AG10803 (cell line): ENCODE data around the gene SSTR5.

Experiments used
- DNase-seq: peaks from one replicate; pipeline ENCODE4 v3.0.0; 2010; ENCODE audit warnings: low read depth
- H3K4me3 ChIP-seq: 2 replicates; pipeline ENCODE4 v1.5.1; 2011; ENCODE audit warnings: mild to moderate bottlenecking, low read length, control low read depth
- TF ChIP-seq, protein P1 (sequence below): conservative IDR thresholded peaks from 2 replicates; pipeline ENCODE4 v1.5.1; 2011; ENCODE audit warnings: mild to moderate bottlenecking, low read length, control low read depth, inconsistent platforms

SSTR5 gene

DNA sequence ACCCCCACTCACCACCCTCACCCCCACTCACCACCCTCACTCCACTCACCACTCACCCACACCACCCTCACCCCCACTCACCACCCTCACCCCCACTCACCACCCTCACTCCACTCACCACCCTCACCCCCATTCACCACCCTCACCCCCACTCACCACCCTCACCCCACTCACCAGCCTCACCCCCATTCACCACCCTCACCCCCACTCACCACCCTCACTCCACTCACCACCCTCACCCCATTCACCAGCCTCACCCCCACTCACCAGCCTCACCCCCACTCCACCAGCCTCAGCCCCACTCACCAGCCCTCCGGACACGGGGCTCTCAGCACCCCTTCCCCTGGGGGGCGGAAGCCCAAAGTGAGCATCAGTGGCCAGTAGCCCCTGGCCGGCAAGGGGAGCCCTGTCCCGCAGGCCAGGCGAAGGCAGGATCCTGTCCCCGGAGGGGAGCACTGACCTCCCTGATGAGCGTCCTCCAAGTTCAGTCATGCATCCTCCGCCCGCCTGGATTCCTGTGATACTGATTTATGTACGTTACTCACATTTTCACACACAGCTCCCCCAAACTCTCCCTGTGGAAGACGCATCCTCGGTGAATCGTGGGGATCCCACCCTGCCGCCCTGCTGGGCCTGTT, 41.5 kb downstream of the SSTR5 start:
- TF ChIP-seq, protein P1, sequence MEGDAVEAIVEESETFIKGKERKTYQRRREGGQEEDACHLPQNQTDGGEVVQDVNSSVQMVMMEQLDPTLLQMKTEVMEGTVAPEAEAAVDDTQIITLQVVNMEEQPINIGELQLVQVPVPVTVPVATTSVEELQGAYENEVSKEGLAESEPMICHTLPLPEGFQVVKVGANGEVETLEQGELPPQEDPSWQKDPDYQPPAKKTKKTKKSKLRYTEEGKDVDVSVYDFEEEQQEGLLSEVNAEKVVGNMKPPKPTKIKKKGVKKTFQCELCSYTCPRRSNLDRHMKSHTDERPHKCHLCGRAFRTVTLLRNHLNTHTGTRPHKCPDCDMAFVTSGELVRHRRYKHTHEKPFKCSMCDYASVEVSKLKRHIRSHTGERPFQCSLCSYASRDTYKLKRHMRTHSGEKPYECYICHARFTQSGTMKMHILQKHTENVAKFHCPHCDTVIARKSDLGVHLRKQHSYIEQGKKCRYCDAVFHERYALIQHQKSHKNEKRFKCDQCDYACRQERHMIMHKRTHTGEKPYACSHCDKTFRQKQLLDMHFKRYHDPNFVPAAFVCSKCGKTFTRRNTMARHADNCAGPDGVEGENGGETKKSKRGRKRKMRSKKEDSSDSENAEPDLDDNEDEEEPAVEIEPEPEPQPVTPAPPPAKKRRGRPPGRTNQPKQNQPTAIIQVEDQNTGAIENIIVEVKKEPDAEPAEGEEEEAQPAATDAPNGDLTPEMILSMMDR = no peak
- DNase-seq = no peak
- H3K4me3 ChIP-seq = no peak overlapping the region

DNA sequence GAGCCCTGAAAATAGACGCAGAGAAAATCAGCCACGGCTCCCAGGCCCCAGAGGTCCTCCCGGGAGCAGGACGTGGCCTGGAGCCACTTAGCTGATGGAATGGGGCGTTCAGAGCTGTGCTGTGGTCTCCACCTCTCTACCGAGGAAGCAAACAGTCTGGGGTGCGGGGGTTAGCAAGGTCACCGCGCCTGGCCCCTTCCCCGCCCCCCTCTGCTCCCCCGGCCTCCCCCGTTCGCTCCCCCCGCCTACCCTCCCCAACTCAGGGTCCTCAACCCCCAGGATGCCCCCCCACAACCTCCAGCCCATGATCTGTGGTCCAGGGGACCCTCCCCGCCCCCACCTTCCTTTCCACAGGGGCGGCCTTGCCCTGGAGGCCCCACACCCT, 44.1 kb downstream of the SSTR5 start:
- no peak for DNase-seq
- no peak overlapping the region for H3K4me3 ChIP-seq
- TF ChIP-seq, protein P1 = no peak

DNA sequence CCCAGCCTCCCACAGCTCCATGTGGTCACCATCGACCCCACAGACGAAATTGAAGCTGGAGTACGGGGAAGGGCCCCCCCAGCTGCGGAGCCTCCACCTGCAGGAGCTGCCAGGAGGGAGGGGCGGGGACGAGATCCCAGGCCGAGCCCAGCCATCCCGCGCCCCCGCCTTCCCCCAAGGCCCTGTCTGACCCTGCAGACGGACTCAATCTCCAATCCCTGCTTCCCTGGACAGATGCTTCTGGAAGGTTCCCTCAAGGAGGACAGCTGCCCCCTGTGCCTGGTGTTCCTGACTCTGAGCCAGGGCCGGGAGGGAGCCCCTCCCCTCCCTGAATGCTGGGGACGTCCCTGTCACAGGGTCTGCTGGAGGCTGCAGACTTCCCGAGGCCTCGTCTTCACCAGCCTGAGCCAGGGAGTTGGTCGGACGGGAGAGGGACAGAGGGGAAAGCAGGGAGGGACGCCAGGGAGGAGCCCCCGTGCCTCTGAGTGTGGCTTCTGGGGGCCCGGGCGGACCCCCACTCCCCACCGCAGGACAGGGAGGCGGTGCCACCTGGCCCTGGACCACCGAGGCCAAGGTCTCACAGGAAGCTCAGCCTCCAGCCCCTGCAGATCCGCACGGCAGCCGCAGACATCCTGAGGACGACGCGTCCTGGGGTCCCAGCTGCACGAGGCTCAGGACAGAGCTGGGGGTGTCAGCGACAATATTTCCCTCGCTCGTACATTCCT, 44.8 kb downstream of the SSTR5 start:
- no peak for DNase-seq
- H3K4me3 ChIP-seq = no peak overlapping the region
- TF ChIP-seq, protein P1 = no peak

DNA sequence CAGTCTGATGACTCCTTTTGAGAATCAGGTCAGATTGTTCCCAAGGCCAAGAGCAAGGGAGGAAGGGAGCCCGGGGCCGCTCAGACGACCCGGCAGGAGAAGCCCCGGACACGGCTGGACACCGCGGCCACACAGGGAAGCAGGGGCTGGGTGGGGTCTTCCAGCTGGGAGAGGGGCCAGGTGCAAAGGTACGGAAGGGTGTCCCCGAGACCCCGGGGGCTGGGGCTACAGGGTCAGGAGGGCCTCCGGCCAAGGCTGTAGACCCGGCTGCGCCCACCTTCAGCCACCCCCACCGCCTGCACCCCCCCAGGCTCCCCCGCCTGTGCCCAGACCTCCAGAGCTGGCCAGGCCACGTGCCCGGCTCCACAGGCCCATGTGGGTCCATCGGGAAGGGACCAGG, 45.4 kb downstream of the SSTR5 start:
- DNase-seq = no peak
- H3K4me3 ChIP-seq = no peak overlapping the region
- TF ChIP-seq, protein P1 = no peak

DNA sequence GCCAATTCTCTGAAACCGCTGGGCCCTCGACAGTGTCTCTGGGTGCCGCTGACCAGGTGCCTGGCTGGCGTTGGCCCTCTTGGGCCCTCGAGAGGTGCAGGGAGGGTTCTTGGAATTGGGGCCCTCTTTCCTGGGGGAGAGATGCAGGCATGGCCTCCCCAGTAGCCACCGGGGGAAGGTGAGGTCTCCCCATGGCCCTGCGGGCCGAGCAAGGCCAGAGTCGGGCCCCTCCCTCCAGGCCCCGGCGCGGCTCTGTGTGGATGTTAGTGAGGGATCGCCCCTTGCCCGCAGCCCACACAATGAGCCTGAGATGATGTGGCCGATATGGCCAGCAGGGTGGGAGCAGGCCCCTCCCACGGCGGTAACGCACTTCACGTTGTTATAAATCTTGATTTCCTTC, 46.6 kb downstream of the SSTR5 start:
- TF ChIP-seq, protein P1 = no peak
- DNase-seq = no peak
- H3K4me3 ChIP-seq = no peak overlapping the region

DNA sequence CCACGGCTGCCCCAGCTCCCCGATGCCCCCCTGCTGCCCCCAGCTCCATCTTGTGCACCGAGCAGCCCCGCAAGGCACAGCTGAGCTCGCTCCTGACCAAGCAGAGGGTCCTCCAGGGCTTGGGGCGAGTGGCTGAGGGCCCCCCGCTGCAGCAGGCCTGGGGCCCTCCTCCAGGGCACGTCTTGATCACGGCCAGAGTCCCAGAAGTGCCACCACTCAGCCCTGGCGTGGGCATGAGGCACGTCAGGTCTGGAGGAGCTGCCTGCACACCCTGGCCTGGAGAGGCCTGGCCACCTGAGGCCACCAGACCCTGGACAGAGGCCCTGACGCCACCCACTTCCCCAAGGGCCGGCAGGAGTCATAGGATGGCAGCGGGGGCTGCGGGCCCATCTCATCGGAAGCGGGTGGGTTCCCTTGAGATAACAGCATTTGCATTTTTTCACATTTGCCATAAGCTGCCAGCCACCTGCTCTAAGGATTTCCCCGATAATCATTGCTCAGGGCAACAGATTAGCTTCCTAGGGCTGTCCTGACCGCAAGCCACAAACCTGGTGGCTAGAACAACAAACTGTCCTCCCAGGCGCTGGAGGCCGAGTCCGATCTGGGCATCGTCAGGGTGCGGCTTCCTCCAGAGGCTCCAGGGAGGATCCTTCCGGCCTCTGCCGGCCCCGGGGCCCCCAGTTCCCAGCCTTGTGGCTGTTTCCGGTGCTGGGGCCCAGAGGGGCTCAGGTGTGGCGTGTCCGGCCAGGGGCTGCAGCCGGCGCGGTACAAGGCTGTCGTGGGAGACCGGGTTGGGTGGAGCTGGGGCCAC, 47.4 kb downstream of the SSTR5 start:
- TF ChIP-seq, protein P1 = no peak

More for the DNA sequence above, 47.4 kb downstream of the SSTR5 start:
- no peak for DNase-seq
- no peak overlapping the region for H3K4me3 ChIP-seq
